Inflammatory macrophage (primary cell): ENCODE results near the gene FCN1.

ENCODE experiments used
- DNase-seq, 2 donors: peaks; one replicate each; pipeline ENCODE4 v3.0.0-alpha.2; 2020 to 2022

FCN1 gene

DNA sequence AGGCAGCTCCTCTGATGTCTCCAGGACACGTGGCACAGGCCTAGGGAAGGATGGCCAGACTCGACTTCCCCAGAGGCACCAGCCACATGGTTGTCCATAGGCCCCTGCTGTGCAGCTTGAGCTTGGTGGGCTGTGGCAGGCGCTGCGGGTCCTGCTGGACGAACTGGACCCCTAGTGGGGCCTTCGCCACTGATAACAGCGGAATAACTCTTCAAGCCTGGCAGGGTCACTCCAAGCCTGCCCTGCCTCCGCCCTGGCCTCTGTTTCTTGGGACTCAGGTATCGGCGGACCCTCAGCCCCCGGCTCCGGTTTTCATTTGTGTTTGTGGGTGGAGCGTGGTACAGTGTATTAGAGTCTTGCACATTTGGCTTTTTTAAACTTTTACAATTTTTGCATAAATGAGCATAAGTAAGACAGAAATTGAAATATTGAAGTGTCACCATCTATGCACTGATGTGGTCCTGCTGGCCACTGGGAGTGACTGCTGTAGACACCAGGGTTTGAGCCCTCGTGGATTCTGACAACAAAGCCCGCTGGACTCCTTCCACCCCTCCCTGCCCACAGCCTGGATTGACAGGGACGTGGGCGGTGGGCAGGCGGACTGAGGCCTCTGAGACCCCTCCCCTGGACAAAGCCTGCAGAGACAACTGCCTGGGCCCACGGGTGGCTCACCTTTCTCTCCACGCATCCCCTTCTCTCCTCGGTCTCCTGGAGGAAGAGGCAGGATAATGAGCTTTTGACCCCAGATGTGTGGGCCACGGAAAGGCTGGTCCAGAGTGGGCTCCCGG, 3.8 kb downstream of the FCN1 start:
- no peak for DNase-seq

DNA sequence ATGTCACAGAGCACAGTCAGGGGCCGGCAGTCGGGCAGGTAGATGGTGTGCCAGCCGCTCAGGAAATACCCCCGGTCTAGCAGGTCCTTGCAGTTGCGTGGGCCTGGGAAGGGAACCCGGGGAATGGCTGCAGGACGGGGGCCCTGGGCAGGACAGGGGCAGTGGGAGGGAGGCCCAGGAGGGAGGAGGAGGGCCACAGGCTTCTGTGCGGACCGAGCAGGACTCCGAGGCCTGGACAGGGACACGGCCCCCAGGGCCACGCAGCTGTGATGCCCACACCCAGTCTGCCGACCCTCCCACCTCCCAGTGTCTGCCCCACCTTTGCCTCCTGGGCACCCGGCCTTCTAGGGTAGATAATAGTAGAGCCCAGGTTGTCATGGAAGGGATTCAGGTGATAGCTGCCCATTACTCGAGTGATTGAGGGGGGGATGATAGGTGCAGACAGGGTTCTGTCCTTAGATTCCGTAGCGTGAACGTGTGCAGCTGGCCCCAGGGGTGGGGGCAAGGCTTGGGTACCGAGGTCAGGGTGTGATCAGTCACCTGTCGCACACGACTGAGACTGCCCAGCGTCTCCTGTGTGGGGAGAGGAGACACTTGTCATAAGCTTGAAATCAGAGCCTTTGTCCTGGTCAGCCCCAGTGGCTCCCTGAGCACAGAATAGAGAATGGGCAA, 4.5 kb downstream of the FCN1 start:
- DNase-seq, result no peak

DNA sequence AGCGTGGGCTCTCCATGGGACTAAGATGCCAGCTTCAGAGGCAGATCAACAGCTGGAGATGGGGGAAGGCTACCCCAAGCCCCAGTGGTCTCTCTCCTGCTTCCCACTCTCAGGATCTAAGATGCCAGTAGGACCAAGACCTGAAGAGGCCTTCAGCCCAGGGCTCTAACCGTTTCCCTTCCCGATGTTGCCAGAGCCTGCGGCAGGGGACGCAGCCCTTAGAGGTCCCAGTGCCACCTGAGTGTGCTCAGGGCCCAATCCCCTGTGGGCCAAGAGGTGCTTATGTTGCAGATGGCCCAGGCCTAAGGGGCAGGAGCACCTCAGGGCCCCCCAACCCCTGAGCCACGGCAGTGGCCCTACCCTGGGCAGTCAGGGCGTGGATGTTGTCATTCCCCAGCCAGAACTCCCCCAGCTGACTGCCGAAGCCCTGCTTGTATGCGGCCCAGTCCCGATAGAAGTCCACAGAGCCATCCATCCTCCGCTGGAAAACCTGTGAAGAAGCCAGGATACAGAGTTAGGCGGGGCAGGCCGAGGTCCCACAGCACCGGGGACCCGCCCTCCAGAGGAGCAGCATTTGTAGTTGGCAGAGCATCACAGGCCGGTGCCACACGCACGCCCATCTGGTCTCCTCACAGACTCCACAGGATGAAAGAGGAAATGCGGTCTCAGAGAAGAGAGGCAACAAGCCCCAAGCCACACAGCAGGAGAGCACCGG, 5.4 kb downstream of the FCN1 start:
- DNase-seq, result no peak

DNA sequence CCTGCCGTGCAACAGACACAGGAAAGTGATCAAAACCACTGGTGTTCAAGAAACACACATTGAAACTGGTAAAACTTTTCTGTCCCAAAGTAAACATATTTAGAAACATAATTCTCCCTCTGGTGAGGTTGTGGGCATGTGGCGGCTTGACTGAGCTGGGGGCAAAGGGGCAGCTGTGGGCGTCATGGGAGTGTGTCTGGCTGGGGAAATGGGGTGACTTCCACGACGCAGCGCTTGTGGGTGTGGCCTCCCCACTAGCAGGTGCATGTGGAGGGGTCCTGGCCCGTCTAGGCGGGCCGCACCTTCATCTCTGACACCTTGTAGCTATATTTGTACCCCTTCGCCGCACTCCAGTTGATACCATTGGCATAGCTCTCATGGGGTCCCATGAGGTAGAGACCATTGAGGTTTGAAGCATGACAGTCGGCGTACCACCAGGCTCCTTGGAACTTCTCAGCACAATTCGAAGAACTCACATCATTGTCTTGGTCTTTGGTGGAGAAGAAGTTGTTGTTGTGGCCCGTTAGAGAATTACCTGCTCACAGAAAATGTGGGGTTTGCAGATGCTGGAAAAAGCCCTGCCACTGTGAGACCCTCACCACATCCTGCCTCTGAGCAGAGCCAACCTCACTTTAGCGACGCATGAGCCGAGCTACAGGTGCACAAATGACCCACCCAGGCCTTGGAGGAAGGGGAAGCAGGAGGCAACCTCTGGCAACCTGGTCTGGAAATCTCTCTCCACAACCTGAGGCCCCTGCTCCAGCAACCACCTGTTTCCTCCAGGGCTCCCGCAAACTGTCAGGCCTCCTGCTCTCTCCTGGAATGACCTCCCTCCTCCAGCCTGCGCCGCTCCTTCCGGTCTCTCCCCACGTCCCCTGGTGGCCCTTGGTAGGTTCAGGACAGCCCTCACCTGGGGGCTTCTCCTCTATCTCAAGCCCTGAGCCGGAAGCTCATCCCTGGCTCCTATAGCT, 7.9 kb downstream of the FCN1 start:
- DNase-seq, result no peak

DNA sequence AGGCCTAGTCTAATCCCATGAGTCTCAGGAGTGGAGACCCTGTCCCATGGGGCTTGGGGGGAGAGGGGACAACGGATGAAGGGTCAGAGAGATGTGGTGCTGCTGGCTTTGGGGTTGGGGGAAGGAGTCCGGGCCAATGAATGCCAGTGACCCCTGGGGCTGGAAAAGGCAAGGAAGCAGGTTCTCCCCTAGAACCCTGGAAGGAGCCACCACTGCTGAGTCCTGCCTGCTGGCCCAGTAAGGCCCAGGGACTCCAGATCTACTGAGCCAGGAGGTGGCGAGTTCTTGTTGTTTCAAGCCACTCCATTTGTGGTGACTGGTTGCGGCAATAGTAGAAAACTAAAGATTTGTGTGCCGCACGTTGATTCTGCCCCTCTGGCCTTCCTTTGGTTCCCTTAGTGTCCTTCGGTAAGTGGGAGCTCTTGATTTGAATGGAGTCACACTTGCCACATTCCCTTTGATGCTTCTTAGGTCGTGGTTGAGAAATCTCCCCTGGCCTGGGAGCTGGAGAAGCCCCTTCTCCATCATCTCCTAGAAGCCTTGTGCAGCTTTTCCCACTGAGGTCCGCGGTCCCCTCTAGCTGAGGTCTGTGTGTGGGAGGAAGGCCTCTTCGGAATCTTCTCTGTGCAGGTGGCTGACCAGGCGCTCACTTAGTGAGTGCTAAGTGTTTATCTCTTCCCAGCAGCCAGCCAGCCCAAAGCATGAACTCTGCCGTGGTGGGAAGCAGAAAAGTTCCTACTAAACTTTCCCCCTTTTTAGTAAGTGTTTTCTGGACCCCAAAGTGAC, 9.0 kb downstream of the FCN1 start:
- DNase-seq, result no peak

DNA sequence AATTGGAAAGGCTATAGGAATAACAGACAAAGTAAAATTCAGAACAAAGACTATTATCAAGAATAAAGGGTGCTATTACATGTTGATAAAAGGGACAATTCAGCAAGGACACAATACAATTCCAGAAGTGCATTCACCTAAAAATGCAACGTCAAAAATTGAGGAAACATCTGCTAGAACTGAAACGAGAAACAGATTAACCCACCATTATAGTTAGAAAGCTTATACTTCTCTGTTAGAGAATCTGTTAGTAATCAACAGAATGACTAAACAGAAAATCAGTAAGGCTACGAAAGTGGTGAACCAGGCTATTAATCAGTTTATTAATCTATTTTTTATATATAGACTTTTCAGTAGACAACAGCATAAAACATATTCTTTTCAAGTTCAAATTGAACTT, 14.8 kb downstream of the FCN1 start:
- no peak for DNase-seq

DNA sequence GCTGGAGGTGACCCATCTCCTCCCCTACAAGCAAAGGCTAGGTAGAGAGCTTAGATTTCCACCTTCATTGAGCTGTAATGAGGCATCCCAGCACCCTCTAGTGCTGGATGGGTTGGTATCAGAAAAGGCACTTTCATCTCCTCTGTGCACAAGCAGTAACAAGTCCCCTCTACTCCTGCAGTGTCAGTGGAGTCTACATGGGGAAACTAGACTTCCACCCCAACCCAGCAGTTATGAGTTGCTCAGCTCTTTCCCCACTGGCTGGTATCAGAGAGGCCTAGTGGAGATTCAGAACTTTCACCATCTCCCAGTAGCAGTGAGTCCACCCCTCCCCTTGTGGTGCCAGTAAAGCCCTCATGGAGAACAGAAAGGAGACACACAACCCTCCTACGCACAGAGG, 17.9 kb downstream of the FCN1 start:
- no peak for DNase-seq

DNA sequence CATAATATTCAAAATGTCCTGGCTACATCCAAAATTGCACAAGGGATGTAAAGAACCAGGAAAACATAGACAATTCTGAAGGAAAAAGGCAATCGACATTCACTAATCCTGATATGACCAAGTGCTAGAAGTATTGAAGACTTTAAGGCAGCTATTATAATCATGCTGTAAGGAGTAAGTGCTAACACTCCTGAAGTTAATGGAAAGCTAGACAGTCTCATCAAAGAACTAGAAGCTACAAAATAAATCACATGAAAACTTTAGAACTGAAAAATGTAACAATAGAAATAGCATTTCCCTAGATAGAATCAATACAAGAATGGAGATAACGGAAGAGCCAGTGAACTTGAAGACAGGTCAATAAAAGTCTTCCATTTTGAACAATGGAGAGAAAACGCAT, 18.5 kb downstream of the FCN1 start:
- no peak for DNase-seq

DNA sequence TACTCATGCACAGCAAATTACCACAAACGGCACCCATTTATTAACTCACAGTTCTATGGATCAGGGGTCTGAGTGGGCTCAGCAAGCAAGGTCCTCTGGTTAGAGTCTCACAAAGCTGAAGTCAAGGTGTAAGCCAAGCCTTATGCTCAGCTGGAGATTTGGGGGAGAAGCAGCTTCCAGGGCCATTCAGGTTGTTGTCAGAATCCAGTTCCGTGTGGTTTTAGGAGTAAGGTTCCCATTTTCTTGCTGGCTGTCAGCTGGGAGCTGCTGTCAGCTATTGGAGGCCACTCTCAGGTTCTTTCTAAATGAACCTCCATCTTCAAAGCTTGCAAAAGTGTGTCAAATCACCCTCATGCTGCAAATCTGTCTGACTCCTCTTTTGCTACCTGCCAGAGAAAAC, 19.4 kb downstream of the FCN1 start:
- no peak for DNase-seq

DNA sequence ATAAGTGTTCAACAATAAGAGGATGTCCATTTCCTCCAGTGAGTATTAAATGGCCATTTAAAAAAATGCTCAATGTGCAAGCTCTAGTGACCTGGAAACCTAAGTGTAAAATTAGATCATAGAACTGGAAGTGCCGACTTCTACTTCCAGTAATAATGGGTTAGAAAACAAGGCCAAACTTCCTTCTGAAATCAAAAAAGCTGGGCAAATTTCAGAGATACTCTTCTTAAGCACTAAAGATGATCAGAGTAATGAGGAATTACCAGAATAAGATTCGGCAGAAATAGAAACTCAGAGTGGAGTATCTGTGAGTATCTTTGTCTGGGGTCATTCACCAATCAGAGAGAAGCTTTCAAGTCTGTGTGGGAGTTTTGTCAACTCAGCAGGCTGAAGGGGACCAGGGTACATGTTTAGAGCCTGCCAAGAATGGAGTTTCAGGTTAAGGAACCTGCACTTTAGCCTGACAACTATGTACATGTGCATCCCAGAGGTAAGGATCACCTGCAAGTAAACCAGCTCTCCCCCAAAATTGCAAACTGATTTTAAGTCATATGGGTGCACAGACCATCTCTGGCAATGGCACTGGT, 20.0 kb downstream of the FCN1 start:
- DNase-seq, result no peak

DNA sequence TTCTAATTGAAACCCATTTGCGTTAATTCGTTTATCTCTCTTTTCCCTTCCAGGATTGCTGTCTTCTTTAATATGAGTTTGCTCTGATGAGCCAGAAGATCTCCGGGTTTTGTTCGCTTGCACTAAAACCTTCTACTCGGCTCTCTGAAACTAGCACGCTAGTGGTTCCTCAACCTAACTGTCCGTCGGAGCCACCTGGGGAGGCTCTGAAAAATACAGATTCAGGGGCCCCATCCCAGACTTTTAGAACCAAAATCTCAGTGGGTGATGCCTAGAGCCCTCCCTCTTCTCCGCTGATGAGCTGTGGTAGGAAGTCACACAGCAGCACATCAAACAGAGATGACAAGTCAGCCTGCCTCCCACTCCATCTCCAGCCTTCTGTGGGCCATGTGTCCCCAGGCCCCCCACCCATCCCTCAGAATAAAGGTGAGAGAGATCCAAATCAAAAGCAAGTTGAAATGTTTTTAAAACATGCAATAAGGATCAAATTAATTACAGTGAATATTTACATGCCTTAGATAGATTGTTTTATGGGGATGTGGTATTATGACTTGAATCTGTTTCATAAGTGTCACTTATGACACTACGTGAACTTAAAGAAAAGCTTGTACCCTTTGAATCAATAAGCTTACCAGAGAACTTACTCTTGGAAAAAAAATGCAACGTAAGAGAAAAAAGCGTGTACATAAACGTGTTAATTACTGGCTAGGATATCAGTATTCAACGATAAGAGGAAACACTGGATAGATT, 20.7 kb downstream of the FCN1 start:
- DNase-seq, result no peak

DNA sequence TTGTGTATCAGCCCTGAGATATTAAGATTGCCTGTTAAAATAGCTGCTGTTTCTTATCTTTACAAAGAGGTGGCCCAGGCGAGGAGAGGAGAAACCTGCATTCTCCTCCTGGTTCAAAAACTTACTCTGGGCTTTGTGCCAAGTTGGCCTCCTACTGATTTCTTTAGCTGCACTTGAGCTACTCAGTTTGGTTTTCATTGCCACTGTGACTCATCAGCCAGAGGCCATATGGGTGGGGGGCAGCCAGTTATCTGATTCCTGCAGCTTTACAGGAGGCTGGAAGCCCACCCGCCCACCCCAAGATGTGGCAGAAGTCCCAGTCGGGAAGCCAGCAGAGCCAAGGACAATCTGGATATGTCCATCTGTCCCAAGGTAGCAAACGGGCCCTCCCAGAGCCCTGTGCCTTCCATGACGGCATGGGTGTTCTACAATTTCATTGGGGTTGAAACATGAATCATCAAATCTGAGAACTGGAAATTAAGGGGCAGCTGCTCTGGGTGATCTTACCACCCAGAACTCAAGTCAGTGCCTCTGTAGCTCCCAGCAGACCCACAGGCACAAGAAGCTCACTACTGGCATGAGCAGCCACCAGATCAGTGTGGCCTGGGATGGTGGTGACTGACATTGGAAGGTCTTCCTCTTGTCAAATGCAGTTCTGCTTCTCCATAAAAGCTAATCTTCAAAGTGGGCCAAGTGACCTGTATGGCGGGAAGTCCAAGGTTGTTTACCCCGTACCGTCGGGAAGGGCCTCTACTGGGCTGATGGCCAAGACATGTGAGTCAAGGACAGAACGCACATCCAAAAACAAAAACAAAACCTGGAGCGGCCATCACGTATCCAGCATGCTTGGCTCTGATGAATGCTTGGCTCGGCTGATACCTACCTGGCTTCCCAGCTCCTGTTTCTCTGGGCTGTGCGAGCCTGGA, 21.5 kb downstream of the FCN1 start:
- DNase-seq, result peak in 1 of 2 donors; percentile 45

DNA sequence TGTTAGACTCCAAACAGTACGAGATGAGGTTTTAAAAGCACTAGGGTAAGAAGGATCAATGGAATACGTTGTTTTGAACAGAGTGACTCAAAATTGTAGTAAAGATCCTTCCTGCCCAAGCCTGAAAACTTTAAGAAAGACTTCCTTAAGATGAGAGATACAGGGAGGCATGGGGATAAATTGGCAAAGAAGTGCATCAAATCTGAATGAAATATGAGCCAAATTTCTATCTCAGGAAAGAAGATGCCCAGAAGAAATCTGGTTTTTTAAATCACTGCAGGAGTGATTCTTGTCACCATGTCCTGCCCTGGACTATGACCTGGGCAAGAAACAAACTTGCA, 22.2 kb downstream of the FCN1 start:
- no peak for DNase-seq

DNA sequence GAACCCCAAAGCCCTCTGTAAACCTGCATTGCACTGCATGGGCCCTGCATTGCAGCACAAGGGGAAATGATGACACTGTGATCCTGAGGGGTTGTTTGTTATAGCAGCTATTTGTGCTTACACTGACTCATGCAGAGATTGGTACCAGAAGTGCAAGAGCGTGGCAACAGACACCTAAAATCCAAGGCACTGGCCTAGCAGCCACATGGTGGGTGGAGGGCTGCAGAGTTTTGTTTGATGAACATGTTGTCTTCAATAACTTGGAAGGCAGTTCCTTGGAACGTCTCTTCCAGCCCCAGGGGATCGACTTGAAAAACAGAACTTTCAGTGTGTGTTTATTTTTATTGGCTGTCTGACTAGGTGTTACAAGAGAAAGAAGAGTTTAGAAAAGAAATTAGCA, 22.6 kb downstream of the FCN1 start:
- DNase-seq, result no peak

DNA sequence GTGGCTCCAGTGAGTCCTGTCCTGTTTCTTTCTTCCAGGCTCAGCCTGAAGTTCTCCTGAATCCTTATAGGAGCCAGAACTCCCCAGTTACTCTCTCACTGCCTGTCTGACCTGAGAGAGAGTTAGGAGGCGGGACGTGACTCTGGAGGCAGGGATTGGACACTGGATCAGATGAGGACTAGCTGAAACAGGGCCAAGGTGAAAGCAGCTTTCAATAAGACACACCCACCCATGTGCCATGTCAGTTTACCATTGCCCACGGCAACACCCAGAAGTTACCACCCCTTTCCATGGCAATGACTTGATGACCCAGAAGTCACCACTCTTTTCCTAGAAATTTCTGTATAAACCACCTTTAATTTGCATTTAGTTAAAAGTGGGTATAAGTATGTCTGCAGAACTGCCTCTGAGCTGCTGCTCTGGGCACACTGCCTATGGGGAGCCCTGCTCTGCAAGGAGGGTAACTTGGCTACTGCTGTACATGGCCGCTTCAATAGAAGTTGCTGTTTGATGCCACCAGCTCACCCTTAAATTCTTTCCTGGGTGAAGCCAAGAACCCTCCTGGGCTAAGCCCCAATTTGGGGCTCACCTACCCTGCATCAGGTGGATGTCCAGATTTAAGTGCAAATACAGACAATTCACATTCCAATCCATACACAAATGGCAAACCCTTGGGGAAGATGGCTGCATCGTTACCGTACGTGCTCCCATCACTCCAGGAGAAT, 23.4 kb downstream of the FCN1 start:
- DNase-seq, result no peak

DNA sequence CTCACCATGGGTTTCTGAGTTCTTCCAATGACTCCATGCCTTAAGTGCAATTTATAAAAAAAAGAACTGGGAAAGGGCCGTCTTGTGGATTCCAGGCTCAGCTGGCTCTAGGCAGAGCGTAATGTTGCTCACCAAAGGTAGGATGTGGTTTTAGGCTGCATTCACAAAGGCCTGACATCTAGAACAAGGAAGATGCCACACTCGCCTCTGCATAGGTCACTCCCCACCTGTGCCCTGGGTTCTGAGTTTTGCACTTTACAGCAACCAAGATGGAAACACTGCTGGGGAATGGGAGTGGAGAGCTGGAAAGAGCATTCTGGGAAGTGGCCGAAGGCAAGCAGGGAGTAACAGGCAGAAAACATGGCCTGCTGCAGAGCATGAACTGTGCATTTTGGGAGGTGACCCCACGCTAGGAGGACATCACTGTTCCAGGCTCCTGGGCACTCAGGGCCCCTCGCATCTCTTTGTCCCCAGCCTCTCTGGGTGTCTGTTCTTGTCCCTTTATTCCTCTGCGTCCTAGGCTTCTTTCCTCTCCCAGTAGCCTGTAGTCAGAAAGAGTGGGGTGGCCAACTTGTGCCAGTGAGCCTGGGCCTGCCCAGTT, 24.8 kb downstream of the FCN1 start:
- DNase-seq, result no peak

DNA sequence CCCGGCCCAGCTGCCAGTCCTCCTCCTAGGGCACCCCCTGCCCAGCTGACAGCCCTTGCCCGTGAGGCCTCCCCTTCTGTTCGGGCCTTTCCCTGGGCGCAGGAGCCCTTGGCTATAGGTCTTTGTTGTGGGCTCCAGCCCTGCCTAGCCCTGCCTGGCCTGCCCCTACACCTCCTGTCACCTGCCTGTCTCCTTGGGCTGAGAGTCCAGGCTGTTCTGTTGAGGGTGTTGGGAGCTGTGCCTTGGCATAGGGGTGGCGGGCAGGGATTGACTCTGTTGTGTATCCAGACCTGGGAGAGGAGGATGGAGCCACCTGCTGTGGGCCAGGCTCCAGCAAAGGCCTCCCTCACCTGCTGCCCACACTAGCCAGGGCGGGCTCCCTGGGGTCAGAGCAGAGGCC, 25.5 kb downstream of the FCN1 start:
- DNase-seq, result no peak

DNA sequence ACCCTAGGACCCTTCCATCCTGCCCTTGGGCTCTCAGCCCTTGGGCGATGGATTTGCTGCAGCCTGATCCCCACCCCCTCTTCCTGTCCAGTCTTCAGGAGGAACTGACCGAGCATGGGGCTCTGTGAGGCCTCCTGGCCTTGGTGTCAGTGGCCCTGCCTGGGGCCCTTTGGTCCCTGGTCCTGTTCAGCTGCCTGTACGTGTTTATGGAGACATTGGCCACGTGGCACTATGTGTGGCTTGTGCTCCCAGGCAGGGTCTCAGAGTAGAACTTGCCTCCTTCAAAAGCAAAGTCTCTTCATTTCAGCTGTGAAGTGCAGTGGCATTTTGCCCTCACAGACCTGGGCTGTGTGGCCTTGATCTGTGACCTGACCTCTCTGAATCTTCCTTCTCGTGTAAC, 26.0 kb downstream of the FCN1 start:
- peak in 1 of 2 donors; percentile 13 for DNase-seq
